GM11168 (cell line): ENCODE results near the gene GNG7.
"Not testable (repeated sequence)": the region's sequence is repeated elsewhere in the genome, so short reads cannot be mapped to it uniquely, and the experiment has no call there.

Source experiments
- in situ Hi-C: fragments of 300-500 bp; cut with MboI; formaldehyde crosslinking; loops from one replicate; pipeline ENCODE4 v1.12.0; 2022; ENCODE audit warnings: low sequenced_read_pairs; ENCODE audit not compliant: unreplicated experiment

The GNG7 gene

GRCh38 chr19:2629491-2630351 is 72.8 kb downstream of the GNG7 start:
- in situ Hi-C loops = no loop called here

GRCh38 chr19:2628597-2628996 is 73.9 kb downstream of the GNG7 start:
- in situ Hi-C loops = no loop called here

- in situ Hi-C loops = no loop called here
Observed at GRCh38 chr19:2627855-2628254, 74.6 kb downstream of the GNG7 start.

- in situ Hi-C loops = no loop called here
Observed at GRCh38 chr19:2627319-2627829, 75.1 kb downstream of the GNG7 start.

- in situ Hi-C loops = no loop called here
Observed at GRCh38 chr19:2625434-2625833, 77.1 kb downstream of the GNG7 start.

- in situ Hi-C loops = no loop called here
Observed at GRCh38 chr19:2624537-2625091, 77.9 kb downstream of the GNG7 start.

- in situ Hi-C loops = no loop called here
Observed at GRCh38 chr19:2623798-2624197, 78.7 kb downstream of the GNG7 start.

- in situ Hi-C loops = not testable (repeated sequence)
Observed at GRCh38 chr19:2622371-2622961, 80.0 kb downstream of the GNG7 start.

- in situ Hi-C loops = no loop called here
Observed at GRCh38 chr19:2619076-2619475, 83.4 kb downstream of the GNG7 start.

GRCh38 chr19:2618611-2619010 is 83.9 kb downstream of the GNG7 start:
- in situ Hi-C loops = no loop called here

- in situ Hi-C loops = no loop called here
Observed at GRCh38 chr19:2617393-2618165, 84.9 kb downstream of the GNG7 start.

GRCh38 chr19:2616741-2617392 is 85.6 kb downstream of the GNG7 start:
- in situ Hi-C loops = no loop called here

- in situ Hi-C loops = no loop called here
Observed at GRCh38 chr19:2615782-2616181, 86.7 kb downstream of the GNG7 start.

- in situ Hi-C loops = no loop called here
Observed at GRCh38 chr19:2613507-2614295, 88.8 kb downstream of the GNG7 start.

- in situ Hi-C loops = no loop called here
Observed at GRCh38 chr19:2612619-2613249, 89.8 kb downstream of the GNG7 start.

- in situ Hi-C loops = no loop called here
Observed at GRCh38 chr19:2611483-2612464, 90.7 kb downstream of the GNG7 start.

- in situ Hi-C loops = no loop called here
Observed at GRCh38 chr19:2610637-2611482, 91.6 kb downstream of the GNG7 start.
